PFSK-1 (cell line): ENCODE data around the gene AHR.

Experiments
- FOXP2 ChIP-seq: optimal IDR thresholded peaks from 2 replicates; pipeline ENCODE3; 2011; ENCODE audit warnings: borderline replicate concordance, control low read depth, inconsistent platforms; ENCODE audit not compliant: insufficient read depth; ENCODE audit errors: extremely low read length, extremely low read depth
- POLR2AphosphoS5 ChIP-seq: IDR thresholded peaks from 2 replicates; pipeline ENCODE4 v1.6.1; 2012; ENCODE audit warnings: low read depth, mild to moderate bottlenecking, control low read depth, low read length, moderate library complexity
- SIN3A ChIP-seq: IDR thresholded peaks from 2 replicates; pipeline ENCODE4 v1.6.1; 2012; ENCODE audit warnings: mild to moderate bottlenecking, low read length, moderate library complexity, borderline replicate concordance; ENCODE audit not compliant: insufficient read depth
- TAF1 ChIP-seq: IDR thresholded peaks from 2 replicates; pipeline ENCODE4 v1.6.1; 2012; ENCODE audit warnings: low read length, control low read depth, borderline replicate concordance; ENCODE audit not compliant: insufficient read depth
- TF ChIP-seq, protein P1 (sequence below), 2 experiments: IDR thresholded peaks; 2 replicates each; pipeline versions ENCODE4 v1.6.1 to v1.8.0; 2011 to 2012; ENCODE audit warnings: low read depth in 2 of 2, low read length in 2 of 2, control low read depth in 1 of 2, inconsistent platforms in 1 of 2, mild to moderate bottlenecking in 1 of 2, moderate library complexity in 1 of 2; ENCODE audit not compliant: insufficient read depth in 1 of 2

Gene AHR

DNA sequence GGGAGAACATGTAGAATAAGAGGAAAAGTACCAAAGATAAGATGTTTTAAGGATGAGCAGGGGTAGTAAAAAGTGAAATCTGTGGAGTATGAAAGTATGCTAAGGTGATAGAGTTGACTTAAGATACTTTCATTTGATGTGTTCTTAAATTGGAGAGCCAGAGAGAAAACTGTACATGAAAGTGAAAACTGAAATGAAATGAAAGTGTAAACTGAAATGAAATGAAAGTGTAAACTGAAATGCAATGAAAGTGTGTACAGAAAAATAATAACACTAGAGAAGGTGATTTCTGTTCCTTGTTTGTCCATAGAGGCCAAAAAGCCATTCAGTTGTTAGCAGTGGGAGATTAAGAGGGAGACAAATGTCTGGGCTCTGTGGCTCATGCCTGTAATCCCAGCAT lies 17.5 kb downstream of the AHR start:
- no peak for TF ChIP-seq POLR2AphosphoS5
- TF ChIP-seq SIN3A, result no peak
- TF ChIP-seq TAF1, result no peak
- TF ChIP-seq, protein P1, sequence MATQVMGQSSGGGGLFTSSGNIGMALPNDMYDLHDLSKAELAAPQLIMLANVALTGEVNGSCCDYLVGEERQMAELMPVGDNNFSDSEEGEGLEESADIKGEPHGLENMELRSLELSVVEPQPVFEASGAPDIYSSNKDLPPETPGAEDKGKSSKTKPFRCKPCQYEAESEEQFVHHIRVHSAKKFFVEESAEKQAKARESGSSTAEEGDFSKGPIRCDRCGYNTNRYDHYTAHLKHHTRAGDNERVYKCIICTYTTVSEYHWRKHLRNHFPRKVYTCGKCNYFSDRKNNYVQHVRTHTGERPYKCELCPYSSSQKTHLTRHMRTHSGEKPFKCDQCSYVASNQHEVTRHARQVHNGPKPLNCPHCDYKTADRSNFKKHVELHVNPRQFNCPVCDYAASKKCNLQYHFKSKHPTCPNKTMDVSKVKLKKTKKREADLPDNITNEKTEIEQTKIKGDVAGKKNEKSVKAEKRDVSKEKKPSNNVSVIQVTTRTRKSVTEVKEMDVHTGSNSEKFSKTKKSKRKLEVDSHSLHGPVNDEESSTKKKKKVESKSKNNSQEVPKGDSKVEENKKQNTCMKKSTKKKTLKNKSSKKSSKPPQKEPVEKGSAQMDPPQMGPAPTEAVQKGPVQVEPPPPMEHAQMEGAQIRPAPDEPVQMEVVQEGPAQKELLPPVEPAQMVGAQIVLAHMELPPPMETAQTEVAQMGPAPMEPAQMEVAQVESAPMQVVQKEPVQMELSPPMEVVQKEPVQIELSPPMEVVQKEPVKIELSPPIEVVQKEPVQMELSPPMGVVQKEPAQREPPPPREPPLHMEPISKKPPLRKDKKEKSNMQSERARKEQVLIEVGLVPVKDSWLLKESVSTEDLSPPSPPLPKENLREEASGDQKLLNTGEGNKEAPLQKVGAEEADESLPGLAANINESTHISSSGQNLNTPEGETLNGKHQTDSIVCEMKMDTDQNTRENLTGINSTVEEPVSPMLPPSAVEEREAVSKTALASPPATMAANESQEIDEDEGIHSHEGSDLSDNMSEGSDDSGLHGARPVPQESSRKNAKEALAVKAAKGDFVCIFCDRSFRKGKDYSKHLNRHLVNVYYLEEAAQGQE (IDR thresholded peaks at IDR 0.05; ENCODE audit: insufficient read depth in 1 of 2, low read depth in 2 of 2, low read length in 2 of 2), result no peak
- no peak for TF ChIP-seq FOXP2

DNA sequence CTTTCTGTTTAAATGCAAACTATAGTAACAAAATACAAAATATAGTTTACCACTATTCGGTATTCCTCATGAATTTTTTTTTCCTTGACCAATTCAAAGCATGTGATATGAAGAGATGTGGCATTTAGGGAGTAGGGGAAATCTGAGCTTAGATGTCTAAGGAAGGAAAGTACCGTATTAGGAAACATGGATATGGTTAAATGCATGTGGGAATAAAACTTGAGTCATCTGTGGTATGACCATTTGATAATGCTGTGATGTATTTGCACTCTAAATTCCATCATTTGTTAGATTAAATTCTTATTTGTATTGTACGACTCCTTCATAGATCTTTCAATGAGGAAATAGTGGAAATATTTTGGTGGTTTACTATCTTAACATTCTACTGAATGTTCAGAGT lies 19.7 kb downstream of the AHR start:
- no peak for TF ChIP-seq TAF1
- TF ChIP-seq SIN3A, result no peak
- TF ChIP-seq POLR2AphosphoS5, result no peak
- TF ChIP-seq FOXP2, result no peak
- TF ChIP-seq, protein P1 (IDR thresholded peaks at IDR 0.05; ENCODE audit: insufficient read depth in 1 of 2, low read depth in 2 of 2, low read length in 2 of 2), result no peak

- TF ChIP-seq SIN3A, result no peak
- no peak for TF ChIP-seq TAF1
- TF ChIP-seq FOXP2, result no peak
- TF ChIP-seq, protein P1 (IDR thresholded peaks at IDR 0.05; ENCODE audit: insufficient read depth in 1 of 2, low read depth in 2 of 2, low read length in 2 of 2), result no peak
- no peak for TF ChIP-seq POLR2AphosphoS5
Measured at GRCh38 chr7:17319164-17320101, 21.0 kb downstream of the AHR start.

DNA sequence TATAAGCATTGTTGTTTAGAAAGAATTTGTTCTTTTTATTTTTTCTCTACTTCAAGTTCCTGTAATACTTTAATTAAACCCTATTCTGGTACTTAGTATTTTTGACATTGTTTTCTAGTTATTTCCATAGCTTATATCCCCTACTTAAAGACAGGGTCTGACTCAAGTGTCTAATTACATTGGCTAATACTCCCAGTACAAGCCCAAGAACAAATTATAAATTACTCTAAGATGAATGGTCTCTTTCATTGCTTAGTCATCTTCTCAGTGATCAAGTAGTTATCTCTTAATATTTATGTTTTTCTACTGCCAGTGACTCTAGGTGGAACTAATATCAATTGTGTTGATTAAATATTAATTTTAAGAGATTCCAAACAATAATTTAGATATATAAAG lies 21.6 kb downstream of the AHR start:
- TF ChIP-seq POLR2AphosphoS5, result no peak
- TF ChIP-seq FOXP2, result no peak
- TF ChIP-seq TAF1, result no peak
- TF ChIP-seq, protein P1 (IDR thresholded peaks at IDR 0.05; ENCODE audit: insufficient read depth in 1 of 2, low read depth in 2 of 2, low read length in 2 of 2), result no peak
- no peak for TF ChIP-seq SIN3A
